ENCODE data around the gene NPC1.
"Not testable (repeated sequence)": the region's sequence is repeated elsewhere in the genome, so short reads cannot be mapped to it uniquely, and the experiment has no call there.

NPC1 gene

DNA sequence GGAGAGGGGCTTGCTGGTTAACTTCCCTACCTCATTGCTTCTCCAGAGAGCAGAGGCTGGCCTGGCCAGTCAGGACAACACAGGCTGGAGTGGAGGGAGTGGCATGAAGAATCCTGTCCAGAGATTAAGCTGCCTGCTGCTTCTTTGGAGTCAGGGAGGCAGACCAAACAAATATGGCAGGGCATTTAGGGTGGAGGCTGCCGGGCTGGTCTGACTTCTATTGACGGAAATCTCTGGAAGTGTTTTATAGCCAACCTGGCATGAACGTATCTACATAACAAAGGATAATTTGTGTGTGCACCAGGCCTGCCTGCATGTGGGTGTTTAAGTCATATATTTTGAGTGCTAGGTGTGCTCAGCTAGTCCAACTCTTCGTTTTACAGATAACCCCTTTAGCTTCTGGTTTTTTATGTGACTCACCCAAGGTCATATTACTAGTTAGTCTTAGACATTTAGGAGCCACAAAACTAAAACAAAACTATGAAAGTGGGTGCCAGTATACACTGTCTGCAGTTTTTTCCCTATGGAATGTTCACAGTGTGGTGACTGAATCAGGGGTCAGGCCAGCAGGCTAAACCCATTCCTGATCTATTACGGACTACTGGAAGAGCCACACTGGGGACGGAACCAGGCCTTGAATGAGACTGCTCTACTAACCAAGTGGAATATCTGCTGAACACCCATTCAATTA lies 5.5 kb downstream of the NPC1 start:
- Histone ChIP-seq H3K9ac (ENCODE audit: low read depth, low read length, poor library complexity) (no peak overlapping the region), H3K9me3 (replicated peaks in 1 of 2; ENCODE audit: control insufficient read depth in 2 of 2, insufficient read depth in 1 of 2, low read depth in 1 of 2, low read length in 2 of 2) (no peaks in the 10 kb centered on the region), H4K91ac (ENCODE audit: low read depth, low read length, poor library complexity) (no peak overlapping the region), H3K4me1 (ENCODE audit: control insufficient read depth in 2 of 2, insufficient read depth in 1 of 2, low read depth in 1 of 2, low read length in 2 of 2) (peaks cover 0 to 11% of the 10 kb centered on the region in 2 donors), H3K79me1 (ENCODE audit: low read depth, low read length) (peaks cover 7% of the 10 kb centered on the region), H2BK5ac (ENCODE audit: low read length) (no peak overlapping the region), H3K14ac (ENCODE audit: low read length) (no peak overlapping the region), H3K27ac (replicated peaks; ENCODE audit: low read length) (no peak overlapping the region), H2AK5ac (ENCODE audit: low read depth, low read length) (no peak overlapping the region), H3K18ac (ENCODE audit: low read length) (no peak overlapping the region), H3K23ac (ENCODE audit: low read depth, low read length, poor library complexity) (peak overlapping the region; percentile 8), H3K4me2 (ENCODE audit: insufficient read depth, low read length, poor library complexity, severe bottlenecking) (no peak overlapping the region), H2BK120ac (ENCODE audit: low read depth, low read length) (no peak overlapping the region), H3K4me3 (ENCODE audit: low read length in 2 of 2) (no peak overlapping the region), H2BK12ac (ENCODE audit: low read length) (no peak overlapping the region), H3K4ac (ENCODE audit: low read length) (no peak overlapping the region), H3K36me3 (replicated peaks in 1 of 2; ENCODE audit: control insufficient read depth in 2 of 2, insufficient read depth in 2 of 2, low read length in 2 of 2) (peaks cover 4 to 15% of the 10 kb centered on the region in 2 donors), H2BK15ac (ENCODE audit: low read length) (no peak overlapping the region), H3K27me3 (ENCODE audit: control insufficient read depth in 3 of 3, insufficient read depth in 3 of 3, low read depth in 1 of 3, low read length in 3 of 3) (no peaks in the 10 kb centered on the region), H4K8ac (ENCODE audit: low read depth, low read length) (no peak overlapping the region), H2AFZ (ENCODE audit: low read length) (no peak overlapping the region)
- no peak for DNase-seq (ENCODE audit: low spot score)
- WGBS, 2 donors (ENCODE audit: extremely low coverage in 2 of 2, insufficient read length in 2 of 2, insufficient replicate concordance in 1 of 2): no CpG with 5 or more reads among the region's 6 CpGs

DNA sequence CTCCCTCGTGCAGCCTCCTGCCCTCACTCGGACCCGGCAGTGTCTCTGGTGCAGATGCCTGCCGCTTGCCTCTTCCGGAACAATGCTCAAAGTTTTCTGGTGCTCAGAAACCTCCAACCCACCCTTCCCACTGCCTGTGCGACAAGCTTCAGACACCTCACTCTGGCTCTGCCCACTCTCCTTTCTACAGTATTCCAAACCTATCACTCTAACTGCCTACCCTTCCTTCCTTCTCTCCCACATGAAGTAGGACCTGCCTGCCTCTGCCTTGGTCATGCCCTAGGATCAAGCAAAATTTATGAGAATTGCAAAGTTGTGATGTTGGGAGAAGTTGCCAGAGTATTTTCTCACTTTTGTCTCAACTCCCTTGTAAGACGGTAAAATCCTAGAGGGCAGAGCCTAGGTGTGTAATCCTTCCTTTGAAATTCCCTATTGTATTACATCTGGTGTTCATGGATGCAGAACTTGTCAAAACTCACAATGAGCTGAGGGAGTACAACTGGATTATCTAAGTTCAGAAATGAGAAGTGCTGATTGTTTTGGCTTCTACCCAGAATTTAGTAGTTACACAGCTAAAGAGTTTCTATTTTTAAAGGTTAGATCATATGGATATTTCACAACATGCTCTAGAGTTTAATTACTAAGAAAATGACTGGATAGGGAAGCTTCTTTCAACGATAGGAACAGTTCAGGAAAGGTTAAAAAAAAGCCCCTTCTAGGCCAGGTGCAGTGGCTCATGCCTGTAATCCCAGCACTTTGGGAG lies 7.2 kb downstream of the NPC1 start:
- H3K14ac ChIP-seq (ENCODE audit: low read length): no peak overlapping the region

GRCh38 chr18:23578067-23578701 lies 8.1 kb downstream of the NPC1 start:
- Histone ChIP-seq H2AK5ac (ENCODE audit: low read depth, low read length) (no peak overlapping the region), H3K9ac (ENCODE audit: low read depth, low read length, poor library complexity) (no peak overlapping the region), H2BK15ac (ENCODE audit: low read length) (no peak overlapping the region), H3K4me1 (ENCODE audit: control insufficient read depth in 2 of 2, insufficient read depth in 1 of 2, low read depth in 1 of 2, low read length in 2 of 2) (peaks cover 4 to 9% of the 10 kb centered on the region in 2 donors), H3K27ac (replicated peaks; ENCODE audit: low read length) (no peak overlapping the region), H3K4me2 (ENCODE audit: insufficient read depth, low read length, poor library complexity, severe bottlenecking) (no peak overlapping the region), H2BK5ac (ENCODE audit: low read length) (no peak overlapping the region), H2BK12ac (ENCODE audit: low read length) (no peak overlapping the region), H4K91ac (ENCODE audit: low read depth, low read length, poor library complexity) (no peak overlapping the region), H3K23ac (ENCODE audit: low read depth, low read length, poor library complexity) (no peak overlapping the region), H3K9me3 (replicated peaks in 1 of 2; ENCODE audit: control insufficient read depth in 2 of 2, insufficient read depth in 1 of 2, low read depth in 1 of 2, low read length in 2 of 2) (no peaks in the 10 kb centered on the region), H3K27me3 (ENCODE audit: control insufficient read depth in 3 of 3, insufficient read depth in 3 of 3, low read depth in 1 of 3, low read length in 3 of 3) (no peaks in the 10 kb centered on the region), H3K4ac (ENCODE audit: low read length) (no peak overlapping the region), H2AFZ (ENCODE audit: low read length) (no peak overlapping the region), H2BK120ac (ENCODE audit: low read depth, low read length) (no peak overlapping the region), H3K14ac (ENCODE audit: low read length) (no peak overlapping the region), H3K4me3 (ENCODE audit: low read length in 2 of 2) (no peak overlapping the region), H4K8ac (ENCODE audit: low read depth, low read length) (no peak overlapping the region), H3K18ac (ENCODE audit: low read length) (no peak overlapping the region), H3K36me3 (replicated peaks in 1 of 2; ENCODE audit: control insufficient read depth in 2 of 2, insufficient read depth in 2 of 2, low read length in 2 of 2) (peaks cover 9 to 26% of the 10 kb centered on the region in 2 donors), H3K79me1 (ENCODE audit: low read depth, low read length) (peaks cover 7% of the 10 kb centered on the region)
- WGBS, 2 donors (ENCODE audit: extremely low coverage in 2 of 2, insufficient read length in 2 of 2, insufficient replicate concordance in 1 of 2): no CpG with 5 or more reads among the region's 6 CpGs
- DNase-seq (ENCODE audit: low spot score): no peak

More for the DNA sequence above, 7.2 kb downstream of the NPC1 start:
- Histone ChIP-seq H3K4me3 (ENCODE audit: low read length in 2 of 2) (no peak overlapping the region), H2BK12ac (ENCODE audit: low read length) (no peak overlapping the region), H2BK120ac (ENCODE audit: low read depth, low read length) (no peak overlapping the region), H4K8ac (ENCODE audit: low read depth, low read length) (no peak overlapping the region), H3K23ac (ENCODE audit: low read depth, low read length, poor library complexity) (no peak overlapping the region), H3K36me3 (replicated peaks in 1 of 2; ENCODE audit: control insufficient read depth in 2 of 2, insufficient read depth in 2 of 2, low read length in 2 of 2) (peaks cover 6 to 22% of the 10 kb centered on the region in 2 donors), H2BK15ac (ENCODE audit: low read length) (no peak overlapping the region), H2BK5ac (ENCODE audit: low read length) (no peak overlapping the region), H3K4me1 (ENCODE audit: control insufficient read depth in 2 of 2, insufficient read depth in 1 of 2, low read depth in 1 of 2, low read length in 2 of 2) (peaks cover 3 to 12% of the 10 kb centered on the region in 2 donors), H3K9me3 (replicated peaks in 1 of 2; ENCODE audit: control insufficient read depth in 2 of 2, insufficient read depth in 1 of 2, low read depth in 1 of 2, low read length in 2 of 2) (no peaks in the 10 kb centered on the region), H4K91ac (ENCODE audit: low read depth, low read length, poor library complexity) (no peak overlapping the region), H3K79me1 (ENCODE audit: low read depth, low read length) (peaks cover 7% of the 10 kb centered on the region), H2AFZ (ENCODE audit: low read length) (no peak overlapping the region), H3K18ac (ENCODE audit: low read length) (peak overlapping the region; percentile 6), H3K4me2 (ENCODE audit: insufficient read depth, low read length, poor library complexity, severe bottlenecking) (no peak overlapping the region), H3K4ac (ENCODE audit: low read length) (no peak overlapping the region), H3K27ac (replicated peaks; ENCODE audit: low read length) (no peak overlapping the region), H3K9ac (ENCODE audit: low read depth, low read length, poor library complexity) (no peak overlapping the region), H3K27me3 (ENCODE audit: control insufficient read depth in 3 of 3, insufficient read depth in 3 of 3, low read depth in 1 of 3, low read length in 3 of 3) (no peaks in the 10 kb centered on the region), H2AK5ac (ENCODE audit: low read depth, low read length) (no peak overlapping the region)
- no CpG with 5 or more reads among the region's 8 CpGs for WGBS, 2 donors (ENCODE audit: extremely low coverage in 2 of 2, insufficient read length in 2 of 2, insufficient replicate concordance in 1 of 2)
- DNase-seq (ENCODE audit: low spot score): no peak

DNA sequence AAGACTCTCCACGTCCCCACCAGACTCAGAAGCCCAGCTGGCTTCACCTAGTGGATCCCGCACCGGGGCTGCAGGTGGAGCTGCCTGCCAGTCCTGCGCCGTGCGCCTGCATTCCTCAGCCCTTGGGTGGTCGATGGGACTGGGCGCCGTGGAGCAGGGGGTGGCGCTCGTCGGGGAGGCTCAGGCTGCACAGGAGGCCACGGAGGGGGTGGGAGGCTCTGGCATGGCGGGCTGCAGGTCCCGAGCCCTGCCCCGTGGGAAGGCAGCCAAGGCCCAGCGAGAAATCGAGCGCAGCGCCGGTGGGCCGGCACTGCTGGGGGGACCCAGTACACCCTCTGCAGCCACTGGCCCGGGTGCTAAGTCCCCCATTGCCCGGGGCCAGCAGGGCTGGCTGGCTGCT lies 8.8 kb downstream of the NPC1 start:
- WGBS, 2 donors (ENCODE audit: extremely low coverage in 2 of 2, insufficient read length in 2 of 2, insufficient replicate concordance in 1 of 2): no CpG with 5 or more reads among the region's 24 CpGs

More for the DNA sequence above, 8.8 kb downstream of the NPC1 start:
- not testable (repeated sequence) for H2BK12ac ChIP-seq (ENCODE audit: low read length); H4K8ac ChIP-seq (ENCODE audit: low read depth, low read length); H3K4ac ChIP-seq (ENCODE audit: low read length); H3K23ac ChIP-seq (ENCODE audit: low read depth, low read length, poor library complexity); H3K14ac ChIP-seq (ENCODE audit: low read length); H2BK15ac ChIP-seq (ENCODE audit: low read length); H2AK5ac ChIP-seq (ENCODE audit: low read depth, low read length); H4K91ac ChIP-seq (ENCODE audit: low read depth, low read length, poor library complexity); H3K27me3 ChIP-seq (ENCODE audit: control insufficient read depth in 3 of 3, insufficient read depth in 3 of 3, low read depth in 1 of 3, low read length in 3 of 3); H3K4me2 ChIP-seq (ENCODE audit: insufficient read depth, low read length, poor library complexity, severe bottlenecking); DNase-seq (ENCODE audit: low spot score); H3K9ac ChIP-seq (ENCODE audit: low read depth, low read length, poor library complexity); H3K79me1 ChIP-seq (ENCODE audit: low read depth, low read length); H3K18ac ChIP-seq (ENCODE audit: low read length); H3K27ac ChIP-seq (replicated peaks; ENCODE audit: low read length); H3K9me3 ChIP-seq (replicated peaks in 1 of 2; ENCODE audit: control insufficient read depth in 2 of 2, insufficient read depth in 1 of 2, low read depth in 1 of 2, low read length in 2 of 2); H2BK5ac ChIP-seq (ENCODE audit: low read length); H2BK120ac ChIP-seq (ENCODE audit: low read depth, low read length); H3K4me3 ChIP-seq (ENCODE audit: low read length in 2 of 2); H3K4me1 ChIP-seq (ENCODE audit: control insufficient read depth in 2 of 2, insufficient read depth in 1 of 2, low read depth in 1 of 2, low read length in 2 of 2); H2AFZ ChIP-seq (ENCODE audit: low read length)
- H3K36me3 ChIP-seq (replicated peaks in 1 of 2; ENCODE audit: control insufficient read depth in 2 of 2, insufficient read depth in 2 of 2, low read length in 2 of 2): peaks cover 11 to 29% of the 10 kb centered on the region in 2 donors

Measured in neuronal stem cell (in vitro differentiated cells).